SK-N-SH treated with all-trans-retinoic acid at 6 μM for 48 hours (cell line): ENCODE data around the gene PRKAR1B.
"Not testable (repeated sequence)": the region's sequence is repeated elsewhere in the genome, so short reads cannot be mapped to it uniquely, and the experiment has no call there.

ENCODE experiments used
- ATAC-seq: fragments of 200-7000 bp; cut with Tn5 transposase; 3 replicates; pipeline ENCODE4 v1.9.1; 2020; ENCODE audit warnings: mild to moderate bottlenecking, moderate library complexity
- ARNTL ChIP-seq: fragments of 450-650 bp; formaldehyde crosslinking; IDR thresholded peaks from 2 replicates; pipeline ENCODE4 v1.5.0; 2020; ENCODE audit warnings: low read depth, mild to moderate bottlenecking, moderate library complexity, borderline replicate concordance
- BACH2 ChIP-seq: fragments of 250-450 bp; sonication (Bioruptor Pico); IDR thresholded peaks from 2 replicates; pipeline ENCODE4 v1.9.0; 2021; ENCODE audit warnings: mild to moderate bottlenecking, borderline replicate concordance
- CSDC2 ChIP-seq: fragments of 250-450 bp; sonication (Bioruptor Pico); IDR thresholded peaks from 2 replicates; pipeline ENCODE4 v1.5.0; 2020; ENCODE audit warnings: mild to moderate bottlenecking, moderate library complexity
- ISL1 ChIP-seq: fragments of 250-450 bp; sonication (Bioruptor Pico); IDR thresholded peaks from 2 replicates; pipeline ENCODE4 v2.1.2; 2022; ENCODE audit warnings: mild to moderate bottlenecking, moderate library complexity
- OSR1 ChIP-seq: fragments of 250-450 bp; sonication (Bioruptor Pico); IDR thresholded peaks from 2 replicates; pipeline ENCODE4 v1.8.0; 2022; ENCODE audit warnings: moderate library complexity, mild to moderate bottlenecking, inconsistent platforms
- PPARA ChIP-seq: fragments of 250-450 bp; sonication (Bioruptor Pico); IDR thresholded peaks from 2 replicates; pipeline ENCODE4 v1.5.0; 2020; ENCODE audit warnings: mild to moderate bottlenecking, borderline replicate concordance
- SNAI2 ChIP-seq: fragments of 250-450 bp; sonication (Bioruptor Pico); IDR thresholded peaks from 2 replicates; pipeline ENCODE4 v1.5.0; 2020; ENCODE audit warnings: mild to moderate bottlenecking, moderate library complexity
- TCF4 ChIP-seq: fragments of 250-450 bp; sonication (Bioruptor Pico); IDR thresholded peaks from 2 replicates; pipeline ENCODE4 v1.8.0; 2021; ENCODE audit warnings: mild to moderate bottlenecking, moderate library complexity, borderline replicate concordance
- TOX ChIP-seq: fragments of 250-450 bp; sonication (Bioruptor Pico); IDR thresholded peaks from 2 replicates; pipeline ENCODE4 v1.8.0; 2021; ENCODE audit warnings: mild to moderate bottlenecking, moderate library complexity, borderline replicate concordance
- ZC3H10 ChIP-seq: fragments of 250-450 bp; sonication (Bioruptor Pico); IDR thresholded peaks from 2 replicates; pipeline ENCODE4 v1.5.1; 2021; ENCODE audit warnings: mild to moderate bottlenecking, moderate library complexity
- ZFP3 ChIP-seq: fragments of 250-450 bp; sonication (Bioruptor Pico); IDR thresholded peaks from 2 replicates; pipeline ENCODE4 v1.5.0; 2020; ENCODE audit warnings: mild to moderate bottlenecking, moderate library complexity
- ZNF565 ChIP-seq: fragments of 450-650 bp; formaldehyde crosslinking; conservative IDR thresholded peaks from 2 replicates; pipeline ENCODE4 v1.5.0; 2020; ENCODE audit warnings: low read depth, mild to moderate bottlenecking, moderate library complexity
- ZNF70 ChIP-seq: fragments of 450-650 bp; formaldehyde crosslinking; IDR thresholded peaks from 2 replicates; pipeline ENCODE4 v1.5.0; 2020; ENCODE audit warnings: mild to moderate bottlenecking, moderate library complexity
- ZNF8 ChIP-seq: fragments of 450-650 bp; formaldehyde crosslinking; IDR thresholded peaks from 2 replicates; pipeline ENCODE4 v1.5.0; 2020; ENCODE audit warnings: mild to moderate bottlenecking, moderate library complexity
- TF ChIP-seq, protein P1 (sequence below): fragments of 250-450 bp; sonication (Bioruptor Pico); IDR thresholded peaks from 2 replicates; pipeline ENCODE4 v1.8.0; 2020; ENCODE audit warnings: mild to moderate bottlenecking, moderate library complexity, borderline replicate concordance
- TF ChIP-seq, protein P2 (sequence below): fragments of 250-450 bp; sonication (Bioruptor Pico); IDR thresholded peaks from 2 replicates; pipeline ENCODE4 v1.5.1; 2020; ENCODE audit warnings: low read depth, mild to moderate bottlenecking, moderate library complexity
- TF ChIP-seq, protein P3 (sequence below): fragments of 250-450 bp; sonication (Bioruptor Pico); IDR thresholded peaks from 2 replicates; pipeline ENCODE4 v1.8.0; 2021; ENCODE audit warnings: low read depth, mild to moderate bottlenecking, moderate library complexity, borderline replicate concordance
- TF ChIP-seq, protein P4 (sequence below): fragments of 250-450 bp; sonication (Bioruptor Pico); IDR thresholded peaks from 2 replicates; pipeline ENCODE4 v1.5.0; 2020; ENCODE audit warnings: mild to moderate bottlenecking, moderate library complexity
- TF ChIP-seq, protein P5 (sequence below): fragments of 250-450 bp; sonication (Bioruptor Pico); IDR thresholded peaks from 2 replicates; pipeline ENCODE4 v1.5.1; 2021; ENCODE audit warnings: mild to moderate bottlenecking, moderate library complexity

Gene PRKAR1B

DNA sequence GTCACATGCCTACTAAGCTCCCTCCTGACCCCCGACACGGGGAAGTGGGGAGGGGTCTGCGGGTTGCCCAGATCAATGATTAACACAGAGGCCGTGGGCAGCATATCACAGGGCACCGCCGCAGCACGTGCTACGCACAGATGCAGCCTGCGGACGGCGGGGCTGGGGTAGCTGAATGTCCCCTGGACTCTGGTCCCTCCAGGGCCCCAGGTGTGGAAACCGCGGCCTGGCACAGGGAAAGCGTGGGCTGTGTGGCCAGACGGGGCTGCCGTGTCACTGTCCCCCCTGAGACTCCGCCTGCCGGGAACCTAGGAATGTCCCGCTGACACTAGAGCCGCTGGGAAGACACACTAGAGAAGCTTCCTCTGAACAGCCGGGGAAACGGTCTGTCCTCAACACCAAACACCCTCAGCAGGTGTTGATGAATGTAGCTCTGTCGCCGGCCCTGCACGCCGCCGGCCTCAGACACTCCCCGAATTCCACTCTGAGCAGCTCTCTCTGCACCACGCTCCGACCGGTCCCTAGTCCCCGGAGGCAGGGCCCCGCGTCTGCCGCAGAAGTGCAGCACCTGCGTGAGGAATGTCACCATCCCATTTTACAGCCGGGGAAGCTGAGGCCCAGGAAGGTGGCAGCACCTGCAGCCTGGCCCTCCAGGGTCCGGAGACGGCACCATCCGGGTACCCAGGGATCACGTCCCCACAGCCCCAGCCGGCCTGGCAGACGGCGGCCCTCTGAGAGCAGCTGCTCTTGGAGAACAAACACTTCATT is 174.0 kb downstream of the PRKAR1B start:
- ATAC-seq, result no peak
- TF ChIP-seq TOX (CRISPR knock-in tag), result no peak
- no peak for TF ChIP-seq ZNF565 (CRISPR knock-in tag)
- TF ChIP-seq OSR1 (CRISPR knock-in tag), result no peak
- no peak for TF ChIP-seq BACH2 (CRISPR knock-in tag)
- no peak for TF ChIP-seq ZFP3 (CRISPR knock-in tag)
- no peak for TF ChIP-seq ARNTL

DNA sequence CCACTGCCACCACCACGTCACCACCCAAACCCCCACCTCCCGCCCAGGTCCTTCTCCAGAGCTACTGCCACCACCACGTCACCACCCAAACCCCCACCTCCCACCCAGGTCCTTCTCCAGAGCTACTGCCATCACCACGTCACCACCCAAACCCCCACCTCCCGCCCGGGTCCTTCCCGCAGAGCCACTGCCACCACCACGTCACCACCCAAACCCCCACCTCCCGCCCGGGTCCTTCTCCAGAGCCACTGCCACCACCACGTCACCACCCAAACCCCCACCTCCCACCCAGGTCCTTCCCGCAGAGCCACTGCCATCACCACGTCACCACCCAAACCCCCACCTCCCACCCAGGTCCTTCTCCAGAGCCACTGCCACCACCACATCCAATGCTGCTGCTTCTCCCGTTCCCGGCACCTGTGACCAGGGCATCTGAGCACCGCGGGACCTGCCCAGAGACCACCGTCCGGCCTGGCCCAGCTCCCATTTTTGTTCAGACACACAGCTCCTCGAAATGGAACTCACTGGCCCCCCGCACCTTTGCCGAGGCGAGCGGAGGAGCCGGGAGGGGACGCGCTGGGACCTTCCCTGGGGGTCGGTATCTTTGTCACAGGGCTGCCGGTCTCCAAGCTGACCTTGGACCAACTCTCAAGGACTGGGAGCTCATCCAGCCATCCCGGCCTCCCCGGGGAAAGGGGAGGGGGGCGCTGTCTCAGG is 174.8 kb downstream of the PRKAR1B start:
- ATAC-seq, result not testable (repeated sequence)

DNA sequence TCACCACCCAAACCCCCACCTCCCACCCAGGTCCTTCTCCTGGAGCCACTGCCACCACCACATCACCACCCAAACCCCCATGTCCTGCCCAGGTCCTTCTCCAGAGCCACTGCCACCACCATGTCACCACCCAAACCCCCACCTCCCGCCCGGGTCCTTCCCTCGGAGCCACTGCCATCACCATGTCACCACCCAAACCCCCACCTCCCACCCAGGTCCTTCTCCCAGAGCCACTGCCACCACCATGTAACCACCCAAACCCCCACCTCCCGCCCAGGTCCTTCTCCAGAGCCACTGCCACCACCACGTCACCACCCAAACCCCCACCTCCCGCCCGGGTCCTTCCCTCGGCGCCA is 175.5 kb downstream of the PRKAR1B start:
- ATAC-seq, result not testable (repeated sequence)

DNA sequence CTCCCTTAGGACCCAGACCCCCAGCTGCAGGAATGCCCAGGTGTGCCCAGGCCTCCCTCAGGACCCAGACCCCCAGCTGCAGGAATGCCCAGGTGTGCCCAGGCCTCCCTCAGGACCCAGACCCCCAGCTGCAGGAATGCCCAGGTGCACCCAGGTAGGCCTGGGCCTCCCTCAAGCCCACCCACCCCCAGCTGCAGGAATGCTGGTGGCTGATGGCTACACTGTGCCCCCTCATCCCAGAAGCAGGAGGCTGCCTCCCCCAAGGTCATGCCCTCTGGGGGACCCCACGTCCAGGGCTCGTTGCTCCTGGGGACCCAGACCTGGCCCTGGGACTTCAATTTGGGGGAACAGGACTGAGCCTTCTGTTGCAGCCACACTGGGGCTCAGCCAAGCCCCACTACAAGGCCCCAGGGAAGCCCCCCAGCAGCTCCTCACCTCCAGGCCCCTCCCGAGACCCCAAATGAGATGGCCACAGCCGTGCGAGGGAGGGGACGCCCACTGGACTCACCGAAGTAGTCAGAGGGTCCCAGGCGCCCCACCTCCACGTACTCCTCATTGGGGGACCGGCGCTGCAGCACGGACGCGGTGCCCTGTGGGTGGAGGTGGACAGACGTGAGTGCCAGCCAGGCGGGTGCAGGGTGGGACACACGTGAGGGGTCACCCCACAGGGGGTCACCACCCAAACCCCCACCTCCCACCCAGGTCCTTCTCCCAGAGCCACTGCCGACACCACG is 176.0 kb downstream of the PRKAR1B start:
- no peak for ATAC-seq
- TF ChIP-seq PPARA (CRISPR knock-in tag), result no peak
- TF ChIP-seq, all 23 proteins: peak for 0

DNA sequence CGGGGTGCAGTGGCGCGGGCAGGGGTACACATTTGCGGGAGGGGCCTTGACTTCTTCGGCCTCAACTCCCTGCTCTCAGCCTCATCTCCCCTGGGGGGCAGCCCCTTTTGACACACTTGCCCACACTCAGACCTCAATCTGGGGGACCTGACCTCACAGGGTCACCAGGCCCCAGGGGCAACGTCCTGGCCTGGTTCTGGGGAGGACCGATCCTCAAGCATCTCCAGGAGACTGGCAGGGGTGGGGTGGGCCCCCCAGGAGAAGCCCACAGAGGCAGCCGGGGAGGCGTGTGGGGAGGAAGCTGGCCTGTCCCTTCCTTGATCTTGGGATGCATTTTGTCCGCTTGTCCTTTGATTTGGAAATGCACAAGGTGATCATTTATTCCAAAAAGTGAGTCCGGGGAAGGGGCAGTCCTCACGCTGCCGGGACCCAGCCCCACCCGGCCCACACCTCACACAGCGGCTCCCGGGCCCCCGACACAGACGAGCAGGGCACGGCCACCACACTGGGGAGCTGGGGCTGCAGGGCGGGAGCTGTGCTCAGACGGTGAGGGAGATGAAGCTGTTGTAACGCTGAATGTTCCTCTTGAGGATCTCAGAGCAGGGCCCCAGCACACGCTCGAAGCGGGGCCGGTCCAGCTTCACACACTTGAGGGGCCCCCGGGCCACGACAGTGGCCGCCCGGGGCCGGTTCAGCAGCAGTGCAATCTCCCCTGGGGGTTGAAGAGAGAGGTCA is 177.0 kb downstream of the PRKAR1B start:
- TF ChIP-seq ZNF70 (CRISPR knock-in tag) (no peak), ZNF8 (CRISPR knock-in tag) (no peak), ZC3H10 (CRISPR knock-in tag) (no peak), CSDC2 (CRISPR knock-in tag) (no peak), ZNF565 (CRISPR knock-in tag) (no peak), TOX (CRISPR knock-in tag) (no peak), TCF4 (no peak), ISL1 (CRISPR knock-in tag) (no peak), ZFP3 (CRISPR knock-in tag) (no peak), ARNTL (no peak), SNAI2 (CRISPR knock-in tag) (no peak), PPARA (CRISPR knock-in tag) (no peak)
- TF ChIP-seq, protein P1, sequence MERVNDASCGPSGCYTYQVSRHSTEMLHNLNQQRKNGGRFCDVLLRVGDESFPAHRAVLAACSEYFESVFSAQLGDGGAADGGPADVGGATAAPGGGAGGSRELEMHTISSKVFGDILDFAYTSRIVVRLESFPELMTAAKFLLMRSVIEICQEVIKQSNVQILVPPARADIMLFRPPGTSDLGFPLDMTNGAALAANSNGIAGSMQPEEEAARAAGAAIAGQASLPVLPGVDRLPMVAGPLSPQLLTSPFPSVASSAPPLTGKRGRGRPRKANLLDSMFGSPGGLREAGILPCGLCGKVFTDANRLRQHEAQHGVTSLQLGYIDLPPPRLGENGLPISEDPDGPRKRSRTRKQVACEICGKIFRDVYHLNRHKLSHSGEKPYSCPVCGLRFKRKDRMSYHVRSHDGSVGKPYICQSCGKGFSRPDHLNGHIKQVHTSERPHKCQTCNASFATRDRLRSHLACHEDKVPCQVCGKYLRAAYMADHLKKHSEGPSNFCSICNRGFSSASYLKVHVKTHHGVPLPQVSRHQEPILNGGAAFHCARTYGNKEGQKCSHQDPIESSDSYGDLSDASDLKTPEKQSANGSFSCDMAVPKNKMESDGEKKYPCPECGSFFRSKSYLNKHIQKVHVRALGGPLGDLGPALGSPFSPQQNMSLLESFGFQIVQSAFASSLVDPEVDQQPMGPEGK (CRISPR knock-in tag), result no peak
- TF ChIP-seq, protein P2, sequence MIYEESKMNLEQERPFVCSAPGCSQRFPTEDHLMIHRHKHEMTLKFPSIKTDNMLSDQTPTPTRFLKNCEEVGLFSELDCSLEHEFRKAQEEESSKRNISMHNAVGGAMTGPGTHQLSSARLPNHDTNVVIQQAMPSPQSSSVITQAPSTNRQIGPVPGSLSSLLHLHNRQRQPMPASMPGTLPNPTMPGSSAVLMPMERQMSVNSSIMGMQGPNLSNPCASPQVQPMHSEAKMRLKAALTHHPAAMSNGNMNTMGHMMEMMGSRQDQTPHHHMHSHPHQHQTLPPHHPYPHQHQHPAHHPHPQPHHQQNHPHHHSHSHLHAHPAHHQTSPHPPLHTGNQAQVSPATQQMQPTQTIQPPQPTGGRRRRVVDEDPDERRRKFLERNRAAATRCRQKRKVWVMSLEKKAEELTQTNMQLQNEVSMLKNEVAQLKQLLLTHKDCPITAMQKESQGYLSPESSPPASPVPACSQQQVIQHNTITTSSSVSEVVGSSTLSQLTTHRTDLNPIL (CRISPR knock-in tag), result no peak
- TF ChIP-seq, protein P3, sequence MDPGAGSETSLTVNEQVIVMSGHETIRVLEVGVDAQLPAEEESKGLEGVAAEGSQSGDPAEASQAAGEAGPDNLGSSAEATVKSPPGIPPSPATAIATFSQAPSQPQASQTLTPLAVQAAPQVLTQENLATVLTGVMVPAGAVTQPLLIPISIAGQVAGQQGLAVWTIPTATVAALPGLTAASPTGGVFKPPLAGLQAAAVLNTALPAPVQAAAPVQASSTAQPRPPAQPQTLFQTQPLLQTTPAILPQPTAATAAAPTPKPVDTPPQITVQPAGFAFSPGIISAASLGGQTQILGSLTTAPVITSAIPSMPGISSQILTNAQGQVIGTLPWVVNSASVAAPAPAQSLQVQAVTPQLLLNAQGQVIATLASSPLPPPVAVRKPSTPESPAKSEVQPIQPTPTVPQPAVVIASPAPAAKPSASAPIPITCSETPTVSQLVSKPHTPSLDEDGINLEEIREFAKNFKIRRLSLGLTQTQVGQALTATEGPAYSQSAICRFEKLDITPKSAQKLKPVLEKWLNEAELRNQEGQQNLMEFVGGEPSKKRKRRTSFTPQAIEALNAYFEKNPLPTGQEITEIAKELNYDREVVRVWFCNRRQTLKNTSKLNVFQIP (CRISPR knock-in tag), result no peak
- TF ChIP-seq, protein P4, sequence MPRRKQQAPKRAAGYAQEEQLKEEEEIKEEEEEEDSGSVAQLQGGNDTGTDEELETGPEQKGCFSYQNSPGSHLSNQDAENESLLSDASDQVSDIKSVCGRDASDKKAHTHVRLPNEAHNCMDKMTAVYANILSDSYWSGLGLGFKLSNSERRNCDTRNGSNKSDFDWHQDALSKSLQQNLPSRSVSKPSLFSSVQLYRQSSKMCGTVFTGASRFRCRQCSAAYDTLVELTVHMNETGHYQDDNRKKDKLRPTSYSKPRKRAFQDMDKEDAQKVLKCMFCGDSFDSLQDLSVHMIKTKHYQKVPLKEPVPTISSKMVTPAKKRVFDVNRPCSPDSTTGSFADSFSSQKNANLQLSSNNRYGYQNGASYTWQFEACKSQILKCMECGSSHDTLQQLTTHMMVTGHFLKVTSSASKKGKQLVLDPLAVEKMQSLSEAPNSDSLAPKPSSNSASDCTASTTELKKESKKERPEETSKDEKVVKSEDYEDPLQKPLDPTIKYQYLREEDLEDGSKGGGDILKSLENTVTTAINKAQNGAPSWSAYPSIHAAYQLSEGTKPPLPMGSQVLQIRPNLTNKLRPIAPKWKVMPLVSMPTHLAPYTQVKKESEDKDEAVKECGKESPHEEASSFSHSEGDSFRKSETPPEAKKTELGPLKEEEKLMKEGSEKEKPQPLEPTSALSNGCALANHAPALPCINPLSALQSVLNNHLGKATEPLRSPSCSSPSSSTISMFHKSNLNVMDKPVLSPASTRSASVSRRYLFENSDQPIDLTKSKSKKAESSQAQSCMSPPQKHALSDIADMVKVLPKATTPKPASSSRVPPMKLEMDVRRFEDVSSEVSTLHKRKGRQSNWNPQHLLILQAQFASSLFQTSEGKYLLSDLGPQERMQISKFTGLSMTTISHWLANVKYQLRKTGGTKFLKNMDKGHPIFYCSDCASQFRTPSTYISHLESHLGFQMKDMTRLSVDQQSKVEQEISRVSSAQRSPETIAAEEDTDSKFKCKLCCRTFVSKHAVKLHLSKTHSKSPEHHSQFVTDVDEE (CRISPR knock-in tag), result no peak
- TF ChIP-seq, protein P5, sequence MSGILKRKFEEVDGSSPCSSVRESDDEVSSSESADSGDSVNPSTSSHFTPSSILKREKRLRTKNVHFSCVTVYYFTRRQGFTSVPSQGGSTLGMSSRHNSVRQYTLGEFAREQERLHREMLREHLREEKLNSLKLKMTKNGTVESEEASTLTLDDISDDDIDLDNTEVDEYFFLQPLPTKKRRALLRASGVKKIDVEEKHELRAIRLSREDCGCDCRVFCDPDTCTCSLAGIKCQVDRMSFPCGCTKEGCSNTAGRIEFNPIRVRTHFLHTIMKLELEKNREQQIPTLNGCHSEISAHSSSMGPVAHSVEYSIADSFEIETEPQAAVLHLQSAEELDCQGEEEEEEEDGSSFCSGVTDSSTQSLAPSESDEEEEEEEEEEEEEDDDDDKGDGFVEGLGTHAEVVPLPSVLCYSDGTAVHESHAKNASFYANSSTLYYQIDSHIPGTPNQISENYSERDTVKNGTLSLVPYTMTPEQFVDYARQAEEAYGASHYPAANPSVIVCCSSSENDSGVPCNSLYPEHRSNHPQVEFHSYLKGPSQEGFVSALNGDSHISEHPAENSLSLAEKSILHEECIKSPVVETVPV (CRISPR knock-in tag), result no peak
- TF ChIP-seq, all 23 proteins: peak for 0
- no peak for ATAC-seq
